Measurements from ENCODE around the gene CD69.
"Not testable (repeated sequence)": the region's sequence is repeated elsewhere in the genome, so short reads cannot be mapped to it uniquely, and the experiment has no call there.

CD69 gene

DNA sequence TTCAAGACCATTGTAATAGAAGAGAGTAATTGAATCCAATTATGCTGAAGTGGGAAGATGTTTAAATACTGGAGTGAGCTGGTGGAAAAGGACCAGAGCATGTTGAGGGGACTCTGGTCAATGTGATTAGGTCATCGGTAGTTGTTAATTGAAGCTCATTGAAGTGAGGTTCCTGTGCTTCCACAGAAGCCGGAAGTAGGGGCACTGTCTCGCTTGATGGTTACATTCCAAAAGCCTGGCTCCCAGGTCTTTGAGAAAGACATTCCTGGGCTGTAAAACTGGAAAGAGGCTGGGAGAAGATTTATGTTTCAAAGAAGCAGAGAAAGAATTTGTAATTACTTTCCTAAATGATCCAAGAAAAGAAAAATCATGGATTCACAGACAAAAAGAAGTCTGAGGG, 15.5 kb downstream of the CD69 start:
- DNase-seq, result no peak

DNA sequence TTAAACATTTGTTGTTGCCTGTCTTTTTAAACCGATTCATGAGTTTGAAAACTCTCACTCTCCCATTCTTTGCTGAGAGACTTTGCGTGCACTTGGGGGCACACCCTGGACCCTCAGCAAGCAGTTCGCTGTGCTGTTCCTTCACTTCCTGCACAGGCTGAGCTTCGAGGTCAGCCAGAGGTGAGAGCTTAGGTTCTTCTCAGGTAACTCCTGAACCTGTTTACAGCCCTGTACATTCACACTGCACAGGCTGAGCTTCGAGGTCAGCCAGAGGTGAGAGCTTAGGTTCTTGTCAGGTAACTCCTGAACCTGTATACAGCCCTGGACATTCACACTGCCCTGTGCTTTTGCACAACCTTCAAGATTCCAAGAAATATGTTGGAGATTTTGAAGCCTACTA, 18.0 kb downstream of the CD69 start:
- no peak for DNase-seq

DNA sequence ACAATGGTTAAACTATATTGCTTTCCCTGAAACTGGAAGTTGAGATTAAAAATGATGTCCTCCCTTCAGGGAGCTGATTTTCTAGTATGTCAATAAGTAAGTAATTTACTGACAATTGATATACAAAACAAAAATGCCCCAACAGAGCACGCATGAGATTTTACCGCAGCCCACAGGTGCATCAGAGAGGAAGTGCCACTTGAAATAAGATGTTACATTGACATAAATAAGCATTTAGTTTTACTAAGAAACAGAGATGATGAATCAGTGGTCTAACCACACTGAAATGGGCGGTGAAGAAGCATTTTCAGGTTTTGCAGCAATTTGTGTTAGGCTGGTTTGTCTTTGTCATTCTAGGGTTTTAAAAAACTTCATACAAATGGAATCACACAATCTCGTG, 19.0 kb downstream of the CD69 start:
- DNase-seq, result no peak

DNA sequence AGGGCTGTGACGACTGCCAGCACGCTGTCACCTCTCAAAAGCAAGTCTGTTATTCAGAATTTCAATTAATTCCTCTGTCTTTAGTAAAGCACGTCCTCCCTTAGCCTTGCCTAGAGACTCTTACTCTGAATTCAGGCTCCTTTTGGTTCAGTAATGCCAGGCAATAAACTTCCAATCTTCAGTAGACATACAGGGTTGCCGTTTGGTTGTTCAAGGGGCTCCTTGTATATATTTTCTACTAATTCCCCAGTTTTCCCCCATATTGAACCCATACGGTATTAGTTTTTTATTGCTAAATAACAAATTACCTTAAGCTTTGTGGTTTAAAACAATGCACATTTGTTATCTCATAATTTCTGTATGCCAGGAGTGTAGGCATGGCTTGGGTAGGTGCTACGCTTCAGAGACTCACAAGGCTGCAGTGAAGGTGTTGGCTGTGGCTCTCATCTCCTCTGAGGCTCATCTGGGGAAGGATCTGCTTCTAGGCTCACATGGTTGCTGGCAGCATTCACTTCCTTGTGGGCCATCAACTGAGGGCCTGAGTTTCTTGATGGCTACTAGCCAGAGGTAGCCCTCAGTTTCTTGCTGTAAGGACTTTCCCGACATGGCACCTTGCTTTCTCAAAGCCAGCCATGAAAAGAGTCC, 20.5 kb downstream of the CD69 start:
- no peak for DNase-seq

DNA sequence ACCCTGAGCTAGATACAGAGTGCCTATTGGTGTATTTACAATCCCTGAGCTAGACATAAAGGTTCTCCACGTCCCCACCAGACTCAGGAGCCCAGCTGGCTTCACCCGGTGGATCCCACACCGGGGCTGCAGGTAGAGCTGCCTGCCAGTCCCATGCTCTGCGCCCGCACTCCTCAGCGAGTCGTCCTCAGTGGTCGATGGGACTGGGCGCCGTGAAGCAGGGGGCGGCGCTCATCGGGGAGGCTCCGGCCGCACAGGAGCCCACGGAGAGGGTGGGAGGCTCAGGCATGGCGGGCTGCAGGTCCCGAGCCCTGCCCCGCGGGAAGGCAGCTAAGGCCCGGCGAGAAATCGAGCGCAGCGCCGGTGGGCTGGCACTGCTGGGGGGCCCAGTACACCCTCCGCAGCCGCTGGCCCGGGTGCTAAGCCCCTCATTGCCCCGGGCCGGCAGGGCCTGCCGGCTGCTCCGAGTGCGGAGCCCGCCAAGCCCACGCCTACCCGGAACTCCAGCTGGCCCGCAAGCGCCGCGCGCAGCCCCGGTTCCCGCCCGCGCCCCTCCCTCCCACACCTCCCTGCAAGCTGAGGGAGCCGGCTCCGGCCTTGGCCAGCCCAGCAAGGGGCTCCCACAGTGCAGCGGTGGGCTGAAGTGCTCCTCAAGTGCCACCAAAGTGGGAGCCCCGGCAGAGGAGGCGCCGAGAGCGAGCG, 21.1 kb downstream of the CD69 start:
- not testable (repeated sequence) for DNase-seq

DNA sequence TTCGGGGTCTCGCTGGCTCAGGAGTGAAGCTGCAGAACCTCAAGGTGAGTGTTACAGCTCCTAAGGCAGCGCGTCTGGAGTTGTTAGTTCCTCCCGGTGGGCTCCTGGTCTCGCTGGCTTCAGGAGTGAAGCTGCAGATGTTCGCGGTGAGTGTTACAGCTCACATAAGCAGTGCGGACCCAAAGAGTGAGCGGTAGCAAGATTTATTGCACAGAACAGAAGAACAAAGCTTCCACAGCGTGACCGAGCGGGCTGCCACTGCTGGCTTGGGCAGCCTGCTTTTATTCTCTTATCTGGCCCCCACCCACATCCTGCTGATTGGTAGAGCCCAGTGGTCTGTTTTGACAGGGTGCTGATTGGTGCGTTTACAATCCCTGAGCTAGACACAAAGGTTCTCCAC, 21.8 kb downstream of the CD69 start:
- DNase-seq, result not testable (repeated sequence)

DNA sequence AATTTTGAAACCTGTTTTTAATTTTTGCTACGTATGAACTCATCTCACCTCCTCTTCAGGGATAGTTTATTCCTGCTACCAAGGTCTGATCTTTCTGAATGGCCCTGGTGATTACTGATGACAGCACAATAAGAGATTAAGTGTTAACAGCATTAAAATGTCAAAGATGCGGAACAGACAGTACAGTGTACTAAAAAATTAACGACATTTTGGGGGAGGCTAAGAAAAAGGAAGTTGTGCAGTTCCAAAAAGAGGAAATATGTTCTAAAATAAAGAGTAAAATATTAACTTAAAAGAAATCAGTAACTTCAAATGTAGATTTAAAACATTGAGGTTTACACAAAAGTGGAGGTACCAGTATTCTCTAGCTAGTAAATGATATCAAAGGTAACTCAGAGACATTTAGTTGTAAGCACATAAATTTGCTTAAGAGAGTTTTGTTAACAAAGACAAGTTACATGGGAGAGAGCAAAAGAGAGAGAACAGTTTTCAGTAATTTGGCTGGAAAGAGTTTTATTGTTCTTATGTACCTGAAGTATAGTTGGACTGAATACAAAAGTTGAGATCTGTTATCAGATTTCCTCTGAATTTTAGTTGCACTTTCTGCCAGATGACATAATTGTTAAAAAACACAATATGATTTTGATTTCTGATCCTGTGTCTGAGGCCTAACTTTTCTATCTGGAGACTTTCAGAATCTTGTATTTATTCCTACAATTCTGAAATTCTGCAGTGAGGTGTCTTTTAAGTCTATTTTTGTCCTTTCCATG, 23.6 kb downstream of the CD69 start:
- DNase-seq, result no peak

DNA sequence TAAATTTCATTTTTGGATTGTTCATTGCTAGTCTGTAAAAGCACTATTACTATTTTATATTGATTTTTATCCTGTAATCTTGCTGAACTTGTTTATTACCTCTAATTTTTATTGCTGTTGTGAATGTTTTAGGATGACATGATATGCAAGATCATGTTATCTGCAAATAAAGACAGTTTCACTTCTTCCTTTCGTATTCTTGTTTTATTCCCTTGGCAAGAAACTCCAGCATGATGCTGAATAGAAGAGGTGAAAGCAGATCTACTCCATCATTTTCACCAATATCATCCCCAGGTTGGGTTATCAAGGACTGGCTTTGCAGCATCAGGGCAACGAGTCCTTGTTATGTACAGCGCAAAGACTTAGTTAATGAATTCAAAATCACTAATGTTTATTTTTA, 25.1 kb downstream of the CD69 start:
- DNase-seq, result no peak

DNA sequence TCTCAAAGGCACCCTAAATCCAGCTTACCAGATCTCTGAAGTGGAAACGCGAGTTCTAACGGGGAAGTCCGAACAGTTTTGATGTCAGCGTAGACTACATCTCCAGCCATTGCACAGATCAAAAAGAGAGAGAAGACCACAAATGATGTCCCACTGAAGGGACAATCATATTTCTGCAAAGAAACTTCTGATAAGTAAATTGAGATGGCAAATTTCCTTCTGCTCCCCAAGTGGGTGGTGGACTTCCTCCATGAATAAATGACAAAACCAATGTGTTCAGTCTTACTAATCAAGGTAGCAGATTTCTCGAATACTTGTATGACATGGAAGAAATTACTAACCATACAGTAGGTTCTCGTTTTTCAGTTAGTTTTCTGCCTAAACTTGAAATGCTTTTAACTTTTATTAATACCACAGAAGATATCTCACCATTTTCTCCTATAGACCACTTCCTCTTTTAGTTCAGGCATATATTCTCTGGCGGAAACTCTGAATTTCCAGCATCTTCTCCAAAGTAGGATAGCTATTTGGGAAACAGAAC, 27.7 kb downstream of the CD69 start, which contains the start of gene CLECL1:
Gene CLECL1 (minus strand): TSS at position 177 of the 541 bp plus-strand sequence.
- no peak for DNase-seq

DNA sequence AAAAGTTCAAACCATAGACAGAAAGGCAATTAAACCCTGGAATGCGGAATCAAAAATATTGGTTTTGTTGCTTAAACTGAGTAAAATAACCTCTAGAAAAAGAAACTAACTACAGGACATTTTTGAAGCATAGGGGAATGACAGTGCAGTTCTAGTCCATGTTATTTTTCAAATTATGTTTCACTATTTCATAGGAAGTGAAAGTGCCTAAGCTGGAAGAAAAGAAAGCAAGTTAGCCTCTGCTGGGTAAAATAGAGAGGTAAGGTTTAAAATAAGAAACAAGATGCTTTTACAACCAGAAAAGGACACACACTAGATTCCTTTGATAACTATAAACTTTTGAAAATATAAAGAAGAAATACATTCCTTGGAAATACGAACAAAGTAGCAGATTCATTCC, 28.9 kb downstream of the CD69 start:
- no peak for DNase-seq

DNA sequence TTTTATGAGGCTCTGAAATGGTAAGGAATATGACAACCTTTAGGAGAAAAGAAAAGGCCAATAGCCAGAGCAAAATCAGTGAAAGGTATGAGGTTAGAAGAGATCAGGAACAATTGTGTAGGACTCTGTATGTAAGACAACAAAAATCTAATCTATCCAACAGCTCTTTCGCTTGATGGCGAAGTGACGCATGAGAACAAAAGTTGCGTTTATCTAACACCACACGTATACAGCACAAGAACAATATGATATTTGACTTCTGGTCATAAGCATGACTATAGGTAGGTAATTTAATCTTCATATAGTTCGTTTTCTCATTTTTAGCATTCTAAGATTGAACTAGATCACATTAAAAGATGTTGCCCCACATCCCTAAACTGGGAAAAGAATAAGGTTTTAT, 29.3 kb downstream of the CD69 start:
- DNase-seq, result no peak

DNA sequence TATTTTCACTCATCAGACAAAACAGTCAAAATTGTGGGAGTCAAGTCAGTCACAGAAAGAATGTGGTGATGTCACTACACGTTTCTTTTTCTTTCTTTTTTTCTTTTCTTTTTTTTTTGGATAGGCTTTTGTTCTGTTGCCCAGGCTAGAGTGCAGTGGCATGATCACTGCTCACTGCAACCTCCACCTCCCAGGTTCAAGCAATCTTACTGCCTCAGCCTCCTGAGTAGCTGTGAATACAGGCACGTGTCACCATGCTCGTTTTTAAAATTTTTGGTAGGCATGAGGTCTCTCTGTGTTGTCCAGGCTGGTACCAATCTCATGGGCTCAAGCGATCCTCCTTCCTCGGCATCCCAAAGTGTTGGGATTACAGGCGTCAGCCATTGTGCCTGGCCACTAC, 30.1 kb downstream of the CD69 start:
- no peak for DNase-seq

DNA sequence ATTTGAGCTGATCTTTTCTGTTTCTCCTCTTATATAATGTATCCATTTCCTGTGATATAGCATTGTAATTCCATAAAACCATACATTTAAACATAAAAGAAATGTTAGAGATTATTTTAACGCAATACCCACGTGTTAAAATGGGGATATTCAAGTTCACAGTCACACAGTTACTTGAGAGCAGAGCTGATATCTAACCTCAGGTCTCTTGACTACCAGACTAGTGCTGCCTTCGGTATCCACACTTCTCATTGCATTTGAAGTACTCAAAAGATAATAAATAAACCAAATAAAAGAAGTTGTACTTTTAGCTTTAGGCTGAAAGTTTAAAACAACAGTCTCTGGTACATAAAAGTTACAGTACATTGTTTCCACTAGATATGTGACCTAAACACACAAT, 30.7 kb downstream of the CD69 start:
- DNase-seq, result no peak

DNA sequence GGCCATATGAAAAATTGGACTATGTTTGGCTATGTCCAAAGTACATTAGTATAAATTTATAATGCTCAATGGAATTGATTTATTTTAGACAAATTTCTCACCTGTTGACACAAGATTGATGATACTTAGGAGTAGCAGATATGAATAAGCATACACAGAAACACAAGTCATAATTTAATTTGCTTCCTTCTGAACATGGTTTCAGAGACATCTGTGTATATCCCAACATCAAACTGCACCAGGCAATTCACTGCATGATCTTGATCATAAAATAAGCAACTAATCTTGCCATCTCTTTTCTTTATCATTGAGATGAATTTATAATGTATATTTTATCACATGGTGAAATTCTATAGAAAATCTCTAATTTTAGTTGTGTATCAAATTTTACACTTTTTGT, 31.6 kb downstream of the CD69 start:
- no peak for DNase-seq

DNA sequence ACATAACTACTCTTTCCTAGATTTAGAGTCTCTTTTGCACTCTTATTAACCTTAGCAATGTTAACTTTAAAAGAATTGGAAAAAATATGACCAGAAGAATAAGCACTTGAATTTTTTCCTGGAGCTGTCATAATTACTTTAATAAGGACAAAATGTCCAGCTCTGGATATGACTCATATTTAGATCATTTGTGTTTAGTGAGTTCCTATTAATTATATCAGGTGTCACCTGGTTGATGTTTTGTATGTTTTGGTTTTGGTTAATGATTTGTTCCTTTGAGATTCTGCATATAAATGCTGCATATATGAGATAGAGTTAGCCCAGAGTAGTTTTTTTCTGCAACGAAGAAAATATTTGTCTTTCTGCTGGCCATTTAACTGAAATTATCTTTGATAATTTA, 32.9 kb downstream of the CD69 start:
- DNase-seq, result no peak

DNA sequence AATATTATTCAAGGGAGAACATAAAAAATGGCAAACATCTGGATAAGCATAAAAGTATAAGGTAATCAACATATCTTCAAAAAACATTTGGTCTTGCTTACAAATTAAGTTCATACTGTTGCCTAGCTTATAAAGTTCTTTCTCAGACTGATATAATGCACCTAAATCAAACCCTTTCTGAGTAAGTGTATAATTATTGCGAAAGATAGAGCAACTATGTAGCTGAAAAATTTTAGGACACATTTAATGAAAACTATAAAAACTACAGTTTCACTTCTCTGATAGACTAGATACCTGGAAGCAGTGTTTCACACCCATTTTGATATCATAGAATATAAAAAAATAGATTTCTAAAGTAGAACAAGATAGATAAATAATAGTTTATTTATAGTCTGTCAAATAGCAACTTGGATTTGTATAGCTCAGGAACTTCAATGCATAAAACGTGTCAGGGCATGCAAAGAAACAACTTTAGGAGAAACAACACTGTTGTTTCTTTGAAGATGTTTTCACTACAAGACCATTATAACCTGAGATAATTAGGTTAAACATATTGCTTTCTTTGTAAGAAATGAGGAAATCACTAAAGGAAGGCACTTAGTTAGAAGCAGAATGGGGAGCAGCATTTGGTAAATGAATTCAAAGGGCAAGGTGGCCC, 35.4 kb downstream of the CD69 start:
- DNase-seq, result no peak

DNA sequence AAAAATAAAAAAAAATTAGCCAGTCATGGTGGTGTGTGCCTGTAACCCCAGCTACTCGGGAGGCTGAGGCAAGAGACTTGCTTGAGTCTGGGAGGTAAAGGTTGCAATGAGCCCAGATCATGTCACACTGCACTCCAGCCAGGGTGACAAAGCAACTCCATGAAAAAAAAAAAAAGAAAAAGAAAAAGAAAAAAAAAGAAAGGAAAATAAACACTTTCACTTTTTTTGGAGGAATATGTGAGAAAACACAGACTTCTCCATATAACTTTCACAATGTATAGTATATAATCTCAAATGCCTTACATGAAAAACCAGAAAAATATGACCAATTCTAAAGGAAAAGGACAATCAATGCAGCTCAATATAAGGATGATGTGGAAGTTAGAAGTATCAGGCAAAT, 36.7 kb downstream of the CD69 start:
- DNase-seq, result no peak

DNA sequence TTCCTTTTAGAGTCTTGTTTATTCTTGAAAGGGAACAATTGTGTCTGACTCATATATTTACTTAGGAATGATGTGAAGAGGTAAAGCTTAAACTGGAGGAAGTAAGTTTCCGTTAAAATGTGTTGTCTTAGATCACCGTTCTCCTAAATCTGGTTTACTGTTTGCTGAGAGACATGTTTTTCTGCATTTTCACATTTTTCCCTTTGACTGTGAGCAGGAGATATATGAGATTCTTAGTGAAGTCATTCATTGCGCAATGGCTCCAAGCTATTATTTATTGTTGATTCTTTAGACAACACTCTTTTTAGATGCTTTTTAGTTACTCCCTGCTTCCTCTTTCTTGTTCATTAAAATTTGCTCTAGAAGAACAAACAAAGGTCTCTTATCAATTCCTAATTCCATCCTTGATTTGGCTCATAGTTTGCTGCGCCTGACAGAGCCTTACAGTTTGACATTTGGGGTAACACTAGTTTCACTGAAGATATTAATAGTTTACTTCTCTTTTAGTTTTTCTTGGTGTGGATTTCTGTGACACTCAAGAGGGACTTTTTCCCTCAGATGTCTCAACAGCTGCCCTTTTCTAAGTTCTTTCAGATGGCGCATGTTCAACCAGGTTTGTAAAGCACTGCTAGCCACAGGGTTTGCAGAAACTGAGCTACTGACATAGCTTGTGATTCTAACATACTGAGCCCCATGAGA, 39.2 kb downstream of the CD69 start:
- no peak for DNase-seq

DNA sequence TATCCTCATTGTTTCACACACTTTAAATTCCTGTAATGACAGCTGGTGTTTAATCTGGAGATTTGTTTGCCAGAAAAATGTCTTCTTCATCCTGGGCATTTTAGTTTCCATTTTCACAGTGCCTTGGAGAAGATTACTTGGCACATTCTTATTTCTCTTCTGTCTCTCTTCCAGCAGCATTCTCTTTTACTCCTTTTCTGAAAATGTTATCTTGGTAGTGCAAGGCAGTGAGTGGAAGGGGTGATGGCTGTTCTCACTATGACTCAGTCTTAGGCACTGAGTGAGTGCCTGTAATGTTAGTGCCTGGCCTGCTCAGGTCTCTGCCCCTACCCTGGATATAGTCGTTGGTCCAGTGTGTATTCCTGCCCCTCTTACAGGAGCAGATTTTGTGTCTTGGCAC, 40.9 kb downstream of the CD69 start:
- DNase-seq, result no peak

DNA sequence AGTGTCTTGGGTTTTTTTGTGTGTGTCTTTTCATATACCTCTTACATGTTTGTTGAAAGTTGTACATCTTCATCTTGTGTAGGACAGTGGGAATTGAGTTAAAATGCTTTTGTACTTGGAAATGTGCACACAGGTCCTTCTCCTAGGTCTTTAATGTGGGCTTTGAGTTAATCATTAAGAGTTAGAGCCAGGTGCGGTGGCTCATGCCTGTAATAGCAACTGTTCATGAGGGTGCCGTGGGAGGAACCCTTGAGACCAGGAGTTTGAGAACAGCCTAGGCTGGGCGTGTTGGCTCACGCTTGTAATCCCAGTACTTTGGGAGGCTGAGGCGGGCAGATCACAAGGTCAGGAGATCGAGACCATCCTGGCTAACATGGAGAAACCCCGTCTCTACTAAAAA, 41.7 kb downstream of the CD69 start:
- DNase-seq, result no peak

DNA sequence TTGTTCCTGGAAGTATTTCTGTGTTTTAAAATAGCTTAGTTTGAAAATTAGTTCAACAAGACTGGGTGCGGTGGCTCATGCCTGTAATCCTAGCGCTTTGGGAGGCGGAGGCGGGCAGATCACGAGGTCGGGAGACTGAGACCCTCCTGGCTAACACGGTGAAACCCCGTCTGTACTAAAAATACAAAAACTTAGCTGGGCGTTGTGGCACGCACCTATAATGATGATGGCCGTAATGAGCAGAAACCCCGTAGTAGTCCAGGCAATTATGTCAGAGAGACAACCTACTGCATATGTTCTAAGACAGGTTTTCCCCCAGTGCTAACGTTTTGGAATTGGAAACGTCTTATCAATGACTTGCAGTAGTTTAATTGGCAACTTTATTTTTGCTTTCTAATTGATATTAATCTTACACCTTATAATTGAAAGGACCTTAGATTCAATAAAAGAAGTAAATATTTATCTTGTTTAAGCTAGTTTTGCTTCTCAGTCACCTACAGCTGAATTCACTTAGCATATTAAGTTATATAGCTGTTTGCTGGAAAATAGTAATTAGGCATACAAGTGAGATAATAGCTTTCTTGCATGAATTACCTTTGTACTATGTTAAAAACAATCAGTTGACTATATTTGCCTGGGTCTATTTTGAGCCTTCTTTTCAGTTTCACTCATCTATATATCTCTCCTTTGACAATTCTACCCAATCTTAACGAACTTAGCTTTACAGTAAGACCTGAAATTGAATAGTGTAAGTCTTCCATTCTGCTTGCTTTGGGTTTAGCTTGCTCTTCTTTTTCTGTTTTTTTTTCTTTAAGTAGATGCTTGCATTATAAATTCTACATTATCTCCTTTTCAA, 43.4 kb downstream of the CD69 start:
- no peak for DNase-seq

Data from right forelimb (tissue), 1 donor.